Body of pancreas (tissue), 4 donors: ENCODE measurements around the gene ANKRD34A.

Experiments
- POLR2A ChIP-seq, 3 donors: fragments of 450-650 bp; IDR thresholded peaks; one replicate each; pipeline ENCODE4 v1.6.1; 2016; ENCODE audit warnings: antibody characterized with exemption in 3 of 3, mild to moderate bottlenecking in 2 of 3
- TF ChIP-seq, protein P1 (sequence below), 7 experiments: fragments of 450-650 bp in 4 of 7; fragments of 200-600 bp in 3 of 7; sonication (generic) in 3 of 7; IDR thresholded peaks; one replicate each; pipeline ENCODE4 v1.5.1; 2016 to 2019; ENCODE audit warnings: antibody characterized with exemption in 7 of 7

DNA sequence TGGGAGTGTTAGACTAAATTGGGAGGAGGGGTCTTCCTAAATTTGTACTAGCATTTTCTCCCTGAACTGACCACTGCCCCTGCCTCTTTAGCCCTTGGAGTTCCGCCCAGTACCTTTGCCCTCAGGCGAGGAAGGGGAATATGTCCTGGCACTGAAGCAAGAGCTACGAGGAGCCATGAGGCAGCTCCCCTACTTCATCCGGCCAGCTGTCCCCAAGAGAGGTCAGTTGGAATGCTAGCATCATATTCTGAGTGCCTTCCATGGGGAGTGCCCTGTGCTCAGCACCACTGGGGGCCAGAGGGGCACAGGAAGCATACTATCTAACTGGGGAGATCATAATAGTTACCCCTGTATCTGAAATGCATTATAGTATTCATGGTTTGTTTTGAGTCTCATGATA lies 10.8 kb upstream of the ANKRD34A start:
- TF ChIP-seq, protein P1, sequence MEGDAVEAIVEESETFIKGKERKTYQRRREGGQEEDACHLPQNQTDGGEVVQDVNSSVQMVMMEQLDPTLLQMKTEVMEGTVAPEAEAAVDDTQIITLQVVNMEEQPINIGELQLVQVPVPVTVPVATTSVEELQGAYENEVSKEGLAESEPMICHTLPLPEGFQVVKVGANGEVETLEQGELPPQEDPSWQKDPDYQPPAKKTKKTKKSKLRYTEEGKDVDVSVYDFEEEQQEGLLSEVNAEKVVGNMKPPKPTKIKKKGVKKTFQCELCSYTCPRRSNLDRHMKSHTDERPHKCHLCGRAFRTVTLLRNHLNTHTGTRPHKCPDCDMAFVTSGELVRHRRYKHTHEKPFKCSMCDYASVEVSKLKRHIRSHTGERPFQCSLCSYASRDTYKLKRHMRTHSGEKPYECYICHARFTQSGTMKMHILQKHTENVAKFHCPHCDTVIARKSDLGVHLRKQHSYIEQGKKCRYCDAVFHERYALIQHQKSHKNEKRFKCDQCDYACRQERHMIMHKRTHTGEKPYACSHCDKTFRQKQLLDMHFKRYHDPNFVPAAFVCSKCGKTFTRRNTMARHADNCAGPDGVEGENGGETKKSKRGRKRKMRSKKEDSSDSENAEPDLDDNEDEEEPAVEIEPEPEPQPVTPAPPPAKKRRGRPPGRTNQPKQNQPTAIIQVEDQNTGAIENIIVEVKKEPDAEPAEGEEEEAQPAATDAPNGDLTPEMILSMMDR (IDR thresholded peaks at IDR 0.05), result no peak
- TF ChIP-seq POLR2A (IDR thresholded peaks at IDR 0.05), result no peak
